ENCODE measurements around the gene ELAVL2. TPM values are rescaled to one million over a fixed set of nuclear protein-coding genes. Genes with fewer than 3 reads are reported as not detected.

The ELAVL2 gene
- total RNA-seq: 0.64 and 1.1 TPM in 2 replicates

GRCh38 chr9:23826120-23826629, at the start of gene ELAVL2:
Gene ELAVL2 (minus strand): TSS chr9:23826240. CDS start chr9:23762234, 64,006 bp downstream.

